Esophagus squamous epithelium (tissue), 4 donors: Measurements from ENCODE around the gene TRIM10.

Experiments used
- POLR2A ChIP-seq, 4 donors: fragments of 450-650 bp; IDR thresholded peaks; one replicate each; pipeline ENCODE4 v1.6.1; 2017; ENCODE audit warnings: antibody characterized with exemption in 4 of 4, mild to moderate bottlenecking in 4 of 4, moderate library complexity in 3 of 4
- TF ChIP-seq, protein P1 (sequence below), 6 experiments: fragments of 450-650 bp in 4 of 6; fragments of 200-600 bp in 2 of 6; sonication (generic) in 2 of 6; IDR thresholded peaks; one replicate each; pipeline ENCODE4 v1.5.1; 2016 to 2019; ENCODE audit warnings: antibody characterized with exemption in 6 of 6, mild to moderate bottlenecking in 4 of 6, moderate library complexity in 4 of 6

DNA sequence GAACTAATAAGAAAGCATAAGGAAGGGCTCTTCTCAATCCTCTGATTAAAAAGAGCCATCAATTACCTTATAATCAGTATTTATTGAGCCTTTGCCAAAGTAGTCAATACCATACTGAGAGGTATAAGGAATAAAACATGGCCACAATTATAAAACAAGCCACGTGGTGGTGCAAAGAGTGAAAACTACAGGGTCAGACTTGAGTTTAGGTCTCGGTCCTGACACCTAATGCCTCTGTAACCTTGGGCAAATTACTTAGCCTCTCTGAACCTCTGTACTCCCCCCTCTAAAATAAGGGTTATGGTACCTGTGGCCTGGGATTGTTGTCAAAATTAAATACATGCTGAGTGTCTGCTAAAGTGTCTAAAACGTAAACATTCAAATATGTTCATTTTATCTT is 11.8 kb downstream of the TRIM10 start:
- TF ChIP-seq POLR2A (IDR thresholded peaks at IDR 0.05): no peak
- TF ChIP-seq, protein P1, sequence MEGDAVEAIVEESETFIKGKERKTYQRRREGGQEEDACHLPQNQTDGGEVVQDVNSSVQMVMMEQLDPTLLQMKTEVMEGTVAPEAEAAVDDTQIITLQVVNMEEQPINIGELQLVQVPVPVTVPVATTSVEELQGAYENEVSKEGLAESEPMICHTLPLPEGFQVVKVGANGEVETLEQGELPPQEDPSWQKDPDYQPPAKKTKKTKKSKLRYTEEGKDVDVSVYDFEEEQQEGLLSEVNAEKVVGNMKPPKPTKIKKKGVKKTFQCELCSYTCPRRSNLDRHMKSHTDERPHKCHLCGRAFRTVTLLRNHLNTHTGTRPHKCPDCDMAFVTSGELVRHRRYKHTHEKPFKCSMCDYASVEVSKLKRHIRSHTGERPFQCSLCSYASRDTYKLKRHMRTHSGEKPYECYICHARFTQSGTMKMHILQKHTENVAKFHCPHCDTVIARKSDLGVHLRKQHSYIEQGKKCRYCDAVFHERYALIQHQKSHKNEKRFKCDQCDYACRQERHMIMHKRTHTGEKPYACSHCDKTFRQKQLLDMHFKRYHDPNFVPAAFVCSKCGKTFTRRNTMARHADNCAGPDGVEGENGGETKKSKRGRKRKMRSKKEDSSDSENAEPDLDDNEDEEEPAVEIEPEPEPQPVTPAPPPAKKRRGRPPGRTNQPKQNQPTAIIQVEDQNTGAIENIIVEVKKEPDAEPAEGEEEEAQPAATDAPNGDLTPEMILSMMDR (IDR thresholded peaks at IDR 0.05): no peak
